ENCODE data around the gene CD300C.
"Not testable (repeated sequence)": the region's sequence is repeated elsewhere in the genome, so short reads cannot be mapped to it uniquely, and the experiment has no call there.

GRCh38 chr17:74558402-74558801 is 12.5 kb upstream of the CD300C start:
- not testable (repeated sequence) for TF ChIP-seq POLR2A, POLR2AphosphoS5 (IDR thresholded peaks at IDR 0.05)
